WTC11 (cell line): Measurements from ENCODE around the gene ARSK. TPM values are rescaled to one million over a fixed set of nuclear protein-coding genes. Genes with fewer than 3 reads are reported as not detected.

Experiments used
- ATAC-seq: fragments of 200-7000 bp; cut with Tn5 transposase; 2 replicates; pipeline ENCODE4 v1.10.0; 2021; ENCODE audit warnings: mild to moderate bottlenecking, moderate library complexity
- CTCF ChIA-PET: fragments of 300-600 bp; sonication (Branson Sonifier 250); formaldehyde crosslinking; loops from one replicate; lab custom pipeline; 2021; ENCODE audit warnings: antibody characterized with exemption; lab: Charles Lee
- POLR2A ChIA-PET: fragments of 350-600 bp; sonication (Branson Sonifier 250); formaldehyde crosslinking; loops from one replicate; lab custom pipeline; 2021; ENCODE audit warnings: antibody characterized with exemption; lab: Charles Lee
- DNase-seq: peaks from one replicate; pipeline ENCODE4 v3.0.0; 2021; ENCODE audit warnings: low spot score
- H3K27ac Mint-ChIP-seq: 2 replicates; pipeline ENCODE4 v1.8.0; 2021; ENCODE audit warnings: mixed read lengths
- H3K27me3 Mint-ChIP-seq: 2 replicates; pipeline ENCODE4 v1.8.0; 2021; ENCODE audit warnings: low read depth, mild to moderate bottlenecking, moderate library complexity, mixed read lengths
- H3K36me3 Mint-ChIP-seq: 2 replicates; pipeline ENCODE4 v1.8.0; 2021; ENCODE audit warnings: mixed read lengths
- H3K4me1 Mint-ChIP-seq: 2 replicates; pipeline ENCODE4 v1.8.0; 2022; ENCODE audit warnings: mixed read lengths
- H3K4me3 Mint-ChIP-seq: 2 replicates; pipeline ENCODE4 v1.8.0; 2021; ENCODE audit warnings: mild to moderate bottlenecking, moderate library complexity, mixed read lengths
- H3K9me3 Mint-ChIP-seq: 2 replicates; pipeline ENCODE4 v1.8.0; 2021; ENCODE audit warnings: mixed read lengths
- CREB1 ChIP-seq: sonication (generic); formaldehyde crosslinking; IDR thresholded peaks from 2 replicates; pipeline ENCODE4 v1.8.0; 2023; ENCODE audit warnings: mild to moderate bottlenecking, missing genetic modification reagents
- ESRRA ChIP-seq: sonication (generic); formaldehyde crosslinking; IDR thresholded peaks from 2 replicates; pipeline ENCODE4 v1.8.1; 2022; ENCODE audit warnings: mild to moderate bottlenecking, missing genetic modification reagents, borderline replicate concordance
- GABPB1 ChIP-seq: sonication (generic); formaldehyde crosslinking; IDR thresholded peaks from 2 replicates; pipeline ENCODE4 v1.8.1; 2023; ENCODE audit warnings: mild to moderate bottlenecking, missing genetic modification reagents
- MXD4 ChIP-seq: fragments of 250-450 bp; sonication (Bioruptor Pico); IDR thresholded peaks from 2 replicates; pipeline ENCODE4 v1.8.0; 2021; ENCODE audit warnings: mild to moderate bottlenecking, moderate library complexity, borderline replicate concordance
- NR1H2 ChIP-seq: sonication (generic); formaldehyde crosslinking; IDR thresholded peaks from 2 replicates; pipeline ENCODE4 v1.9.0; 2021; ENCODE audit warnings: mild to moderate bottlenecking, moderate library complexity, missing genetic modification reagents
- PRRX2 ChIP-seq: fragments of 250-450 bp; sonication (Bioruptor Pico); IDR thresholded peaks from 2 replicates; pipeline ENCODE4 v1.8.0; 2021; ENCODE audit warnings: mild to moderate bottlenecking
- RELA ChIP-seq: sonication (generic); formaldehyde crosslinking; IDR thresholded peaks from 2 replicates; pipeline ENCODE4 v1.8.1; 2022; ENCODE audit warnings: missing genetic modification reagents, mild to moderate bottlenecking, borderline replicate concordance
- SMAD3 ChIP-seq: sonication (generic); formaldehyde crosslinking; IDR thresholded peaks from 2 replicates; pipeline ENCODE4 v1.8.0; 2022; ENCODE audit warnings: missing genetic modification reagents, mild to moderate bottlenecking, borderline replicate concordance
- TEAD4 ChIP-seq: sonication (generic); formaldehyde crosslinking; IDR thresholded peaks from 2 replicates; pipeline ENCODE4 v1.8.0; 2022; ENCODE audit warnings: mild to moderate bottlenecking, missing genetic modification reagents
- ZNF138 ChIP-seq: sonication (generic); formaldehyde crosslinking; conservative IDR thresholded peaks from 2 replicates; pipeline ENCODE4 v1.8.1; 2022; ENCODE audit warnings: mild to moderate bottlenecking, moderate library complexity, missing genetic modification reagents
- ZNF396 ChIP-seq: fragments of 250-450 bp; sonication (Bioruptor Pico); IDR thresholded peaks from 2 replicates; pipeline ENCODE4 v1.8.0; 2021; ENCODE audit warnings: mild to moderate bottlenecking, moderate library complexity, borderline replicate concordance
- ZNF671 ChIP-seq: fragments of 250-450 bp; sonication (Bioruptor Pico); IDR thresholded peaks from 2 replicates; pipeline ENCODE4 v1.8.0; 2021; ENCODE audit warnings: mild to moderate bottlenecking
- total RNA-seq: library from RNA; stranded (reverse); gene quantifications from 3 replicates; pipeline ENCODE4 v1.2.3, GENCODE V29; 2021
- TF ChIP-seq, protein P1 (sequence below): sonication (generic); formaldehyde crosslinking; conservative IDR thresholded peaks from 2 replicates; pipeline ENCODE4 v1.8.1; 2022; ENCODE audit warnings: mild to moderate bottlenecking, missing genetic modification reagents
- TF ChIP-seq, protein P2 (sequence below): sonication (generic); formaldehyde crosslinking; IDR thresholded peaks from 2 replicates; pipeline ENCODE4 v1.8.1; 2022; ENCODE audit warnings: missing genetic modification reagents, borderline replicate concordance
- TF ChIP-seq, protein P3 (sequence below): sonication (generic); formaldehyde crosslinking; IDR thresholded peaks from 2 replicates; pipeline ENCODE4 v1.8.0; 2022; ENCODE audit warnings: missing genetic modification reagents
- TF ChIP-seq, protein P4 (sequence below): sonication (generic); formaldehyde crosslinking; IDR thresholded peaks from 2 replicates; pipeline ENCODE4 v1.8.1; 2023; ENCODE audit warnings: mild to moderate bottlenecking, moderate library complexity, missing genetic modification reagents
- TF ChIP-seq, protein P5 (sequence below): fragments of 250-450 bp; sonication (Bioruptor Pico); IDR thresholded peaks from 2 replicates; pipeline ENCODE4 v1.9.0; 2021; ENCODE audit warnings: mild to moderate bottlenecking
- TF ChIP-seq, protein P6 (sequence below): fragments of 250-450 bp; sonication (Bioruptor Pico); IDR thresholded peaks from 2 replicates; pipeline ENCODE4 v2.1.2; 2022; ENCODE audit warnings: mild to moderate bottlenecking, moderate library complexity

The ARSK gene
- total RNA-seq, 1 experiment from 2014 or later = 15.1 TPM

DNA sequence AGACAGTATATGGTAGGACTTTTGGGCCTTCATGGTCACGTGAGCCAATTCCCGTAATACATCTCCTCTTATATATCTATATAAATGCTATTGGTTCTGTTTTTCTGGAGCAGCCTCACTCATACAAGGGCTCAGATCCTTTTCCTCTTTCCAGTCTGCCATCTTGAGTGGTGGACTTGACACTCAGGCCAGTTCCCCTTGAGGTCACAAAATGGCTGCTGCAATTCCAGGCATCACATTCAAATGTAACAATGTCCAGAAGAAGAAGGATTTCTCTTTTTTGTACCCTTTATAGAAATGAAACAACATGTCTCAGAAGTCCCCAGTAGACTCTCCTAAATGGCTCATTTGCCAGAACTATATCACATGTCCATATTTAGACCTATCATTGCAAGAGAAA, 69.5 kb downstream of the ARSK start:
- Mint-ChIP-seq H3K4me3 (no peak overlapping the region), H3K9me3 (peaks cover 33% of the 10 kb centered on the region), H3K36me3 (peaks cover 20% of the 10 kb centered on the region), H3K4me1 (peaks cover 18% of the 10 kb centered on the region), H3K27ac (no peak overlapping the region), H3K27me3 (peaks cover 40% of the 10 kb centered on the region)
- ChIA-PET POLR2A (no interaction called here), CTCF (no interaction called here)
- DNase-seq (no peak), ATAC-seq (no peak)
- TF ChIP-seq NR1H2 (CRISPR knock-in tag) (no peak), ESRRA (CRISPR knock-in tag) (no peak)

DNA sequence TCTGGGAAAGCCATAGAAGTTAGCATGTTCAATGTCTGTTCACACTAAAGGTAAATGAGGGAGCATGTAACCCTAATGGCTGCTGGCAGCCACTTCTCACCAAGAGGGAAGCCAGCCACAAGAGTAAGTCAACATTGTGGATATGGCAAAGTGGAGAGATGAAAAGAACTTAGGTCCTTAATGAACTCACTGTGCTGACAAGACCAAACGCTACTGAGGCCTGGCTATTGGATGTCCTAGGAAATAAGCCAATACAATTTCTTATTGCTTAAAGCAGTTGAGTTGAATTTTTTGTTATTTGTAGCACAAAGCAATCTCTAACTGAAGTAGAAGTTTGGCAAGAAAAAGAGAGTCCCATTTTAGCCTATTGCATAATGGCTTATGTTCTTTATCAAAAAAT, 71.8 kb downstream of the ARSK start:
- H3K9me3 Mint-ChIP-seq = peaks cover 47% of the 10 kb centered on the region
- CTCF ChIA-PET = no interaction called here
- no peak overlapping the region for H3K4me3 Mint-ChIP-seq
- H3K4me1 Mint-ChIP-seq = peaks cover 9% of the 10 kb centered on the region
- peaks cover 23% of the 10 kb centered on the region for H3K27me3 Mint-ChIP-seq
- TF ChIP-seq, protein P1, sequence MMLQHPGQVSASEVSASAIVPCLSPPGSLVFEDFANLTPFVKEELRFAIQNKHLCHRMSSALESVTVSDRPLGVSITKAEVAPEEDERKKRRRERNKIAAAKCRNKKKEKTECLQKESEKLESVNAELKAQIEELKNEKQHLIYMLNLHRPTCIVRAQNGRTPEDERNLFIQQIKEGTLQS (CRISPR knock-in tag) = no peak
- TF ChIP-seq PRRX2 (CRISPR knock-in tag) = no peak
- TF ChIP-seq, protein P2, sequence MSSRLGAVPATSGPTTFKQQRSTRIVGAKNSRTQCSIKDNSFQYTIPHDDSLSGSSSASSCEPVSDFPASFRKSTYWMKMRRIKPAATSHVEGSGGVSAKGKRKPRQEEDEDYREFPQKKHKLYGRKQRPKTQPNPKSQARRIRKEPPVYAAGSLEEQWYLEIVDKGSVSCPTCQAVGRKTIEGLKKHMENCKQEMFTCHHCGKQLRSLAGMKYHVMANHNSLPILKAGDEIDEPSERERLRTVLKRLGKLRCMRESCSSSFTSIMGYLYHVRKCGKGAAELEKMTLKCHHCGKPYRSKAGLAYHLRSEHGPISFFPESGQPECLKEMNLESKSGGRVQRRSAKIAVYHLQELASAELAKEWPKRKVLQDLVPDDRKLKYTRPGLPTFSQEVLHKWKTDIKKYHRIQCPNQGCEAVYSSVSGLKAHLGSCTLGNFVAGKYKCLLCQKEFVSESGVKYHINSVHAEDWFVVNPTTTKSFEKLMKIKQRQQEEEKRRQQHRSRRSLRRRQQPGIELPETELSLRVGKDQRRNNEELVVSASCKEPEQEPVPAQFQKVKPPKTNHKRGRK = no peak
- TF ChIP-seq ZNF396 (CRISPR knock-in tag) = no peak
- TF ChIP-seq CREB1 (CRISPR knock-in tag) = no peak
- TF ChIP-seq, protein P3, sequence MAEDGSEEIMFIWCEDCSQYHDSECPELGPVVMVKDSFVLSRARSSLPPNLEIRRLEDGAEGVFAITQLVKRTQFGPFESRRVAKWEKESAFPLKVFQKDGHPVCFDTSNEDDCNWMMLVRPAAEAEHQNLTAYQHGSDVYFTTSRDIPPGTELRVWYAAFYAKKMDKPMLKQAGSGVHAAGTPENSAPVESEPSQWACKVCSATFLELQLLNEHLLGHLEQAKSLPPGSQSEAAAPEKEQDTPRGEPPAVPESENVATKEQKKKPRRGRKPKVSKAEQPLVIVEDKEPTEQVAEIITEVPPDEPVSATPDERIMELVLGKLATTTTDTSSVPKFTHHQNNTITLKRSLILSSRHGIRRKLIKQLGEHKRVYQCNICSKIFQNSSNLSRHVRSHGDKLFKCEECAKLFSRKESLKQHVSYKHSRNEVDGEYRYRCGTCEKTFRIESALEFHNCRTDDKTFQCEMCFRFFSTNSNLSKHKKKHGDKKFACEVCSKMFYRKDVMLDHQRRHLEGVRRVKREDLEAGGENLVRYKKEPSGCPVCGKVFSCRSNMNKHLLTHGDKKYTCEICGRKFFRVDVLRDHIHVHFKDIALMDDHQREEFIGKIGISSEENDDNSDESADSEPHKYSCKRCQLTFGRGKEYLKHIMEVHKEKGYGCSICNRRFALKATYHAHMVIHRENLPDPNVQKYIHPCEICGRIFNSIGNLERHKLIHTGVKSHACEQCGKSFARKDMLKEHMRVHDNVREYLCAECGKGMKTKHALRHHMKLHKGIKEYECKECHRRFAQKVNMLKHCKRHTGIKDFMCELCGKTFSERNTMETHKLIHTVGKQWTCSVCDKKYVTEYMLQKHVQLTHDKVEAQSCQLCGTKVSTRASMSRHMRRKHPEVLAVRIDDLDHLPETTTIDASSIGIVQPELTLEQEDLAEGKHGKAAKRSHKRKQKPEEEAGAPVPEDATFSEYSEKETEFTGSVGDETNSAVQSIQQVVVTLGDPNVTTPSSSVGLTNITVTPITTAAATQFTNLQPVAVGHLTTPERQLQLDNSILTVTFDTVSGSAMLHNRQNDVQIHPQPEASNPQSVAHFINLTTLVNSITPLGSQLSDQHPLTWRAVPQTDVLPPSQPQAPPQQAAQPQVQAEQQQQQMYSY (CRISPR knock-in tag) = no peak
- H3K36me3 Mint-ChIP-seq = peaks cover 30% of the 10 kb centered on the region
- H3K27ac Mint-ChIP-seq = no peak overlapping the region
- no peak for DNase-seq
- POLR2A ChIA-PET = no interaction called here
- no peak for ATAC-seq

DNA sequence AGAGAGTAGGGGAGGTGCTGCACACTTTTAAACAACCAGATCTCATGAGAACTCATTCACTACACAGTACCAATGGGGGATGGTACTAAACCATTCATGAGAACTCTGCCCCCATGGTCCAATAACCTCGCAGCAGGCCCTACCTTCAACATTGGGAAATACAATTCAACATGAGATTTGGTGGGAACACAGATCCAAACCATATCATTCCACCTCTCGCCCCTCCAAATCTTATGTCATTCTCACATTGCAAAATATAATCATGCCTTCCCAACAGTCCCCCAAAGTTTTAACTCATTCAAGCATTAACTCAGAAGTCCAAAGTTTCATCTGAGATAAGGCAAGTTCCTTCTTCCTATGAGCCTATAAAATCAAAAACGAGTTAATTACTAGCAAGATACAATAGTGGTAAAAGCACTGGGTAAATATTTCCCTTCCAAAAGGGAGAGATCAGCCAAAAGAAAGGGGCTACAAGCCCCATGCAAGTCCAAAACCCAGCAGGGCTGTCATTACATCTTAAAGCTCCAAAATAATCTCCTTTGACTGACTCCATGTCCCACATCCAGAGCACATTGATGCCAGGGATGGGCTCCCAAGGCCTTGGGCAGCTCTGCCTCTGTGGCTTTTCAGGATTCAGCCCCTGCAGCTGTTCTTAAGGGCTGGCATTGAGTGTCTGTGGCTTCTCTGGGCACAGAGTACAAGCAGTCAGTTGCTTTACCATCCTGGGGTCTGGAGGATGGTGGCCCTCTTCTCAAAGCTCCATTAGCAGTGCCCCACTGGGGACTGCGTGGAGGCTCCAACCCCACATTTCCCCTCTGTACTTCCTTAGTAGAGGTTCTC, 73.3 kb downstream of the ARSK start:
- no peak overlapping the region for H3K27ac Mint-ChIP-seq
- no peak overlapping the region for H3K4me3 Mint-ChIP-seq
- no peak for DNase-seq
- H3K36me3 Mint-ChIP-seq = peaks cover 30% of the 10 kb centered on the region
- H3K9me3 Mint-ChIP-seq = peaks cover 53% of the 10 kb centered on the region
- H3K27me3 Mint-ChIP-seq = peaks cover 8% of the 10 kb centered on the region
- peaks cover 7% of the 10 kb centered on the region; the same call in 1 of the 2 replicates for H3K4me1 Mint-ChIP-seq
- no peak for ATAC-seq
- CTCF ChIA-PET = no interaction called here
- POLR2A ChIA-PET = no interaction called here
- TF ChIP-seq, protein P4, sequence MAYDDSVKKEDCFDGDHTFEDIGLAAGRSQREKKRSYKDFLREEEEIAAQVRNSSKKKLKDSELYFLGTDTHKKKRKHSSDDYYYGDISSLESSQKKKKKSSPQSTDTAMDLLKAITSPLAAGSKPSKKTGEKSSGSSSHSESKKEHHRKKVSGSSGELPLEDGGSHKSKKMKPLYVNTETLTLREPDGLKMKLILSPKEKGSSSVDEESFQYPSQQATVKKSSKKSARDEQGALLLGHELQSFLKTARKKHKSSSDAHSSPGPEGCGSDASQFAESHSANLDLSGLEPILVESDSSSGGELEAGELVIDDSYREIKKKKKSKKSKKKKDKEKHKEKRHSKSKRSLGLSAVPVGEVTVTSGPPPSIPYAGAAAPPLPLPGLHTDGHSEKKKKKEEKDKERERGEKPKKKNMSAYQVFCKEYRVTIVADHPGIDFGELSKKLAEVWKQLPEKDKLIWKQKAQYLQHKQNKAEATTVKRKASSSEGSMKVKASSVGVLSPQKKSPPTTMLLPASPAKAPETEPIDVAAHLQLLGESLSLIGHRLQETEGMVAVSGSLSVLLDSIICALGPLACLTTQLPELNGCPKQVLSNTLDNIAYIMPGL (CRISPR knock-in tag) = no peak
- TF ChIP-seq ZNF396 (CRISPR knock-in tag) (no peak), TEAD4 (no peak), RELA (CRISPR knock-in tag) (no peak), GABPB1 (CRISPR knock-in tag) (no peak), ZNF138 (CRISPR knock-in tag) (no peak), MXD4 (no peak), ZNF671 (CRISPR knock-in tag) (no peak), SMAD3 (CRISPR knock-in tag) (no peak)
- TF ChIP-seq, protein P5, sequence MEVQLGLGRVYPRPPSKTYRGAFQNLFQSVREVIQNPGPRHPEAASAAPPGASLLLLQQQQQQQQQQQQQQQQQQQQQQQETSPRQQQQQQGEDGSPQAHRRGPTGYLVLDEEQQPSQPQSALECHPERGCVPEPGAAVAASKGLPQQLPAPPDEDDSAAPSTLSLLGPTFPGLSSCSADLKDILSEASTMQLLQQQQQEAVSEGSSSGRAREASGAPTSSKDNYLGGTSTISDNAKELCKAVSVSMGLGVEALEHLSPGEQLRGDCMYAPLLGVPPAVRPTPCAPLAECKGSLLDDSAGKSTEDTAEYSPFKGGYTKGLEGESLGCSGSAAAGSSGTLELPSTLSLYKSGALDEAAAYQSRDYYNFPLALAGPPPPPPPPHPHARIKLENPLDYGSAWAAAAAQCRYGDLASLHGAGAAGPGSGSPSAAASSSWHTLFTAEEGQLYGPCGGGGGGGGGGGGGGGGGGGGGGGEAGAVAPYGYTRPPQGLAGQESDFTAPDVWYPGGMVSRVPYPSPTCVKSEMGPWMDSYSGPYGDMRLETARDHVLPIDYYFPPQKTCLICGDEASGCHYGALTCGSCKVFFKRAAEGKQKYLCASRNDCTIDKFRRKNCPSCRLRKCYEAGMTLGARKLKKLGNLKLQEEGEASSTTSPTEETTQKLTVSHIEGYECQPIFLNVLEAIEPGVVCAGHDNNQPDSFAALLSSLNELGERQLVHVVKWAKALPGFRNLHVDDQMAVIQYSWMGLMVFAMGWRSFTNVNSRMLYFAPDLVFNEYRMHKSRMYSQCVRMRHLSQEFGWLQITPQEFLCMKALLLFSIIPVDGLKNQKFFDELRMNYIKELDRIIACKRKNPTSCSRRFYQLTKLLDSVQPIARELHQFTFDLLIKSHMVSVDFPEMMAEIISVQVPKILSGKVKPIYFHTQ (CRISPR knock-in tag) = no peak
- TF ChIP-seq, protein P6, sequence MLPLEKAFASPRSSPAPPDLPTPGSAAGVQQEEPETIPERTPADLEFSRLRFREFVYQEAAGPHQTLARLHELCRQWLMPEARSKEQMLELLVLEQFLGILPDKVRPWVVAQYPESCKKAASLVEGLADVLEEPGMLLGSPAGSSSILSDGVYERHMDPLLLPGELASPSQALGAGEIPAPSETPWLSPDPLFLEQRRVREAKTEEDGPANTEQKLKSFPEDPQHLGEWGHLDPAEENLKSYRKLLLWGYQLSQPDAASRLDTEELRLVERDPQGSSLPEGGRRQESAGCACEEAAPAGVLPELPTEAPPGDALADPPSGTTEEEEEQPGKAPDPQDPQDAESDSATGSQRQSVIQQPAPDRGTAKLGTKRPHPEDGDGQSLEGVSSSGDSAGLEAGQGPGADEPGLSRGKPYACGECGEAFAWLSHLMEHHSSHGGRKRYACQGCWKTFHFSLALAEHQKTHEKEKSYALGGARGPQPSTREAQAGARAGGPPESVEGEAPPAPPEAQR (CRISPR knock-in tag) = no peak
